ENCODE results near the gene MFSD2A.
A peak's percentile ranks its signal among the peaks of the same experiment; 100 is the strongest.
"Not testable (repeated sequence)": the region's sequence is repeated elsewhere in the genome, so short reads cannot be mapped to it uniquely, and the experiment has no call there.

MFSD2A gene

GRCh38 chr1:39969048-39969447 lies 14.1 kb downstream of the MFSD2A start:
- DNase-seq (ENCODE audit: low read depth in 2 of 2) = no peak

DNA sequence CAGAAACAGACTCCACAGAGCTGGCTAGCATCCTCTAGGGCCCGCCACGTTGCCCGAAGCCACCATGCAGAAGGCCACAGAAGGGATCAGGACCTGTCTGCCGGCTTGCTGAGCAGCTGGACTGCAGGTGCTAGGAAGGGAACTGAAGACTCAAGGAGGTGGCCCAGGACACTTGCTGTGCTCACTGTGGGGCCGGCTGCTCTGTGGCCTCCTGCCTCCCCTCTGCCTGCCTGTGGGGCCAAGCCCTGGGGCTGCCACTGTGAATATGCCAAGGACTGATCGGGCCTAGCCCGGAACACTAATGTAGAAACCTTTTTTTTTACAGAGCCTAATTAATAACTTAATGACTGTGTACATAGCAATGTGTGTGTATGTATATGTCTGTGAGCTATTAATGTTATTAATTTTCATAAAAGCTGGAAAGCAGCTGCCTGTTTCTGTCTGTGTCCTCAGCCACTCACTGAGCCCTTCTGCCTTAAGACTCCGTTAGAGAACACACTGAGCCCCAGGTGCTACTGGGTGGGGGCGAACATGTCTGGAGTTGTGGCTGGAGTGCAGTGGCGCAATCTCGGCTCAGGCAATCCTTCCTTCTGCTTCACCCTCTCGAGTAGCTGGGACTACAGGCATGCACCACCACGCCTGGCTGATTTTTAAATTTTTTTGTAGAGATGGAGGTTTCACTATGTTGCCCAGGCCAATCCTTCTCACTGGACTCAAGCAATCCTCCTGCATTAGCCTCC lies 14.8 kb downstream of the MFSD2A start:
- no peak for DNase-seq (ENCODE audit: low read depth in 2 of 2)

GRCh38 chr1:39970274-39970673 lies 15.3 kb downstream of the MFSD2A start:
- DNase-seq (ENCODE audit: low read depth in 2 of 2) = no peak

- no peak for DNase-seq (ENCODE audit: low read depth in 2 of 2)
Observed at GRCh38 chr1:39971138-39971537, 16.2 kb downstream of the MFSD2A start.

DNA sequence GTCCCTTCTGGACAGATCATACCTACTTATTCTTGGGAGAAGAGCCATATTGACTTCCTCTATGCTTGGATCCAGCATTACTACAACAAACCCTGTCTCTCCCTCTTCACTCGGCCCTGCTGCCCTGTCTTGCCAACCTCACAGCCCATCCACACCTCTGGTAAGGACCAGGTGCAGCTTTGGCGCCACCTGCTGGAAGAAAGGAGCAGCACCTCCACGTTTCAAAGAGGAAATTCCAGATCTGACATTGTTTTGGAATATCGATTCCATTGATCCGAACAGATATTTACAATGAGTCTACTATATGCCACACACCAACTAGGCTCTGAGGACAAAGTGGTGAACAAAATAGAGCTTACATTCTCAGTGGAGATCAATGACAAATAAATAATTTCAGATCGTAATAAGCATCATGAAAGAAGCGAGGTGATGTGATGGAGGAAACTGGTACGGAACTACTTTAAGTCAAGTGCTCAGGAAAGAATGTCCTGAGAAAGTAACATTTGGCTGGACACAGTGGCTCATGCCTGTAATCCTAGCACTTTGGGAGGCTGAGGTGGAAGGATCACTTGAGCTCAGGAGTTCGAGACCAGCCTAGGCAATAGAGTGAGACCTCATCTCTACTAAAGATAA lies 18.7 kb downstream of the MFSD2A start:
- DNase-seq (ENCODE audit: low read depth in 2 of 2) = peak; percentile 47 to 66

GRCh38 chr1:39976732-39977131 lies 21.8 kb downstream of the MFSD2A start:
- no peak for DNase-seq (ENCODE audit: low read depth in 2 of 2)

GRCh38 chr1:39977202-39977601 lies 22.3 kb downstream of the MFSD2A start:
- DNase-seq (ENCODE audit: low read depth in 2 of 2) = no peak

GRCh38 chr1:39979654-39980053 lies 24.7 kb downstream of the MFSD2A start:
- no peak for DNase-seq (ENCODE audit: low read depth in 2 of 2)

GRCh38 chr1:39980555-39981313 lies 25.8 kb downstream of the MFSD2A start:
- DNase-seq (ENCODE audit: low read depth in 2 of 2) = no peak

DNA sequence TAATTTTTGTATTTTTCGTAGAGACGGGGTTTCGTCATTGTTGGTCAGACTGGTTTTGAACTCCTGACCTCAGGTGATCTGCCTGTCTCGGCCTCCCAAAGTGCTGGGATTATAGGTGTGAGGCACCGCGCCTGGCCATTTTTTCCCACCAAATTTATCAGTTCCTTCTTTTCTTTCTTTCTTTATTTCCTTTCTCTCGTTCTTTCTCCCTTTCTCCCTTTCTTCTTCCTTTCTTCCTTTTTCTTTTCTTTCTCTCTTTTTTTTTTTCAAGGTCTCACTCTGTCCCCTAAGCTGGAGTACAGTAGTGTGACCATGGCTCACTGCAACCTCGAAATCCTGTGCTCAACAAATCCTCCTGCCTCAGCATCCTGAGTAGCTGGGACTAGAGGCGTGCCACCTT lies 26.4 kb downstream of the MFSD2A start:
- DNase-seq (ENCODE audit: low read depth in 2 of 2) = no peak

- no peak for DNase-seq (ENCODE audit: low read depth in 2 of 2)
Observed at GRCh38 chr1:39981945-39982344, 27.0 kb downstream of the MFSD2A start.

DNA sequence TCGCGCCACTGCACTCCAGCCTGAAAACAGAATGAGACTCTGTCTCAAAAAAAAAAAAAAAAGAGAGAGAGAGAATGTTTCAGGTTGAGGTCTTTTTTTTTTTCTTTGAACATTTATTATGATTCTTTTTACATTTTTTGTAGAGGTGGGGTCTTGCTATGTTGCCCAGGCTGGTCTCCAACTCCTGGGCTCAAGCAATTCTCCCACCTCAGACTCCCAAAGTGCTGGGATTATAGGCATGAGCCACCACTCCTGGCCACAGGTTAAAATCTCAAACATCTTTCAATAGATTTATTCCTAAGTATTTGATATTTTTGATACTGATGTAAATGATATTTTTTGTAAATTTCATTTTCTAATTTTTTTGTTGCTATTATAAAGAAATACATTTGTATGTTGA lies 29.5 kb downstream of the MFSD2A start:
- DNase-seq (ENCODE audit: low read depth in 2 of 2) = not testable (repeated sequence)

DNA sequence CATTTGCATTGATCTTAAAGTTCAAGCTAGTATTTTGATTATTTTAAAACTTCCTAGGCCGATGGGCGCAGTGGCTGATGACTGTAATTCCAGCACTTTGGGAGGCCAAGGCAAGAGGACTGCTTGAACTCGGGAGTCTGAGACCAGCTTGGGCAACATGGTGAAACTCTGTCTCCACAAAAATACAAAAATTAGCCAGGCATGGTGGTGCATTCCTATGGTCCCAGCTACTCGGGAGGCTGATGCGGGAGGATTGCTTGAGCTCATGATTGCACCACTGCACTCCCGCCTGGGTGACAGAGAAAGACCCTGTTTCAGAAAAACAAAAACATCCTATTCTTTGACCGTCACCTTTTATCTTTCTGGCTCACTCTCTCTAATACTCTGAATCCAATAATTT lies 30.0 kb downstream of the MFSD2A start:
- DNase-seq (ENCODE audit: low read depth in 2 of 2) = no peak

DNA sequence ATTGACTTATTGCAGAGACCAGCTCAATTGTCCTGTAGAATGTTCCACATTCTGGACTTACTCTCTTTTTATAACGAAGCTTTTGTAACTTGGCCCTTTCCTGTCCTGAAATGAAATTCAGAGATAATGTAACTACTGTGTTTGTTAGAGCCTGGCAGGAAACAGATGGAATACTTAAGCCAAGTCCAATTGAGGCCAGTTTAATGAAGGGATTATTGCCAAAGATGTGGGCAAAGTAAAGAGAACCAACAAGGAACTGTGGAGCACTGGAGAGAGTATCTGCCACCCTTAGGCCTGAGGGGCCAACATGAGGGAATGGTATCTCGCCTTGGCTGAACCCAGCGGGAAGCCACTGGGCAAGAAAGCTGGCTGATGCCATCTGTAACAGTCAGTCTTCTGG lies 32.9 kb downstream of the MFSD2A start:
- no peak for DNase-seq (ENCODE audit: low read depth in 2 of 2)

GRCh38 chr1:39988618-39989343 lies 33.8 kb downstream of the MFSD2A start:
- DNase-seq (ENCODE audit: low read depth in 2 of 2) = no peak

GRCh38 chr1:39990428-39990827 lies 35.5 kb downstream of the MFSD2A start:
- DNase-seq (ENCODE audit: low read depth in 2 of 2) = no peak

DNA sequence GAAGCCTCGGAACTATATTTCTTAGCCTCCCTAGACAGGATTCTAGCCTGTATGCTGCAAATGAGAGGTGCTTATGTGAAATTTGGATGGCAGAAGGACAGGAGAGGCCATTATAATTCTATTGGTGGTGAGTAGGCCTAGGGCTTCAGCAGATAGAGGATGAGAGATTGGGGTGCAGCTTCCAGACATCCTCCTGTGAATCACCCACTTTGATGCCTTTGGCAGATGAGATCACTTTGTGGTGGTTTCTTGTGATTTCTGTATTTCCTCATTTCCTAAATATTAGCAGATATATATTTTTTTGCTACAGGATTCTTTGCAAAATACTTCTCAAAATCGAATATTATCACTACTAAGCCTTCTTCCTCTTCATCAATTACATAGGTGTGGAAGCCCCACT lies 37.3 kb downstream of the MFSD2A start:
- DNase-seq (ENCODE audit: low read depth in 2 of 2) = no peak

- no peak for DNase-seq (ENCODE audit: low read depth in 2 of 2)
Observed at GRCh38 chr1:39992888-39993287, 37.9 kb downstream of the MFSD2A start.

GRCh38 chr1:39995973-39996393 lies 41.0 kb downstream of the MFSD2A start:
- no peak for DNase-seq (ENCODE audit: low read depth in 2 of 2)

DNA sequence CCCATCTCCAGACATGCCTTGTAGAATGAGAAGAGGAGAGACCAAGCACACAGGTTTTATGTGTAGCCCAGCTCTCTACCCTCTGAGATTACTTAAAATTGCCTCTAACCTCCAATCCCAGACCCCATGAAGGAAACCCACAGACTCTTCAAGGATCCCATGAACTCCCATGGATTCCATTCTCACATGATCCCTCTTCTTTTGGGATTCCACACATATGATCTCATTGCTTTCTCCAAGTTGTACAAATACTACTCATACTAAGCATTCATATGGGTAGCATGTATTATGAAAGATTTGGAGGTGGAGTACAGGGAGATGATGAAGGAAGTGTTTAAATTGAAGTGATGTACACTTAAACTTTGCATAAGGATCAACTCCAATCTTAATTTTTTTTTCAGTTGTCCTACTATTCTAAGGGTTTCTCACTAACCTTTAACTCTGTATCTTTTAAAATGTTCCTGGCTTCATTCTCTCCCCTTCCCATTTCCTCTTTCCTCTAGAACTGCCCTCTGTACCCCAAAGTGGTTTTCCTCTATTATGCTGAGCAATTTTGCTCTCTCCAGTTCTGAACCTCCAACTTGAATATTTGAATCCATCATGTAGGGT lies 41.6 kb downstream of the MFSD2A start:
- DNase-seq (ENCODE audit: low read depth in 2 of 2) = no peak

GRCh38 chr1:40001456-40001855 lies 46.5 kb downstream of the MFSD2A start:
- no peak for DNase-seq (ENCODE audit: low read depth in 2 of 2)
